Measurements from ENCODE around the gene HSD17B3. TPM values are rescaled to one million over a fixed set of nuclear protein-coding genes. Genes with fewer than 3 reads are reported as not detected.

The HSD17B3 gene
- total RNA-seq, 1 donor from 2014 or later, result not detected

GRCh38 chr9:96232539-96233241 lies 69.3 kb downstream of the HSD17B3 start:
- peak; percentile 55 for ATAC-seq

- no peak for ATAC-seq
These were observed 69.8 kb downstream of the HSD17B3 start for GRCh38 chr9:96232164-96232538.

GRCh38 chr9:96230002-96230401 lies 72.0 kb downstream of the HSD17B3 start:
- ATAC-seq, result no peak

- ATAC-seq, result no peak
These were observed 79.8 kb downstream of the HSD17B3 start for GRCh38 chr9:96222132-96222531.

- no peak for ATAC-seq
These were observed 82.1 kb downstream of the HSD17B3 start for GRCh38 chr9:96219900-96220257.

GRCh38 chr9:96219026-96219899 lies 82.7 kb downstream of the HSD17B3 start:
- ATAC-seq, result no peak

GRCh38 chr9:96217754-96218693 lies 84.0 kb downstream of the HSD17B3 start:
- peak; percentile 89 for ATAC-seq

- no peak for ATAC-seq
These were observed 84.7 kb downstream of the HSD17B3 start for GRCh38 chr9:96217294-96217707.

GRCh38 chr9:96216583-96216982 lies 85.4 kb downstream of the HSD17B3 start:
- no peak for ATAC-seq

GRCh38 chr9:96215841-96216240 lies 86.1 kb downstream of the HSD17B3 start:
- no peak for ATAC-seq

GRCh38 chr9:96214635-96215034 lies 87.3 kb downstream of the HSD17B3 start:
- no peak for ATAC-seq

GRCh38 chr9:96209407-96210271 lies 92.3 kb downstream of the HSD17B3 start:
- peak; percentile 43 for ATAC-seq

GRCh38 chr9:96206156-96206751 lies 95.7 kb downstream of the HSD17B3 start:
- ATAC-seq, result no peak

- no peak for ATAC-seq
These were observed 97.1 kb downstream of the HSD17B3 start for GRCh38 chr9:96204853-96205252.

GRCh38 chr9:96203867-96204501 lies 98.0 kb downstream of the HSD17B3 start:
- ATAC-seq, result peak; percentile 22

GRCh38 chr9:96202971-96203780 lies 98.8 kb downstream of the HSD17B3 start:
- no peak for ATAC-seq

GRCh38 chr9:96201140-96201539 lies 100.8 kb downstream of the HSD17B3 start:
- ATAC-seq, result no peak

GRCh38 chr9:96199006-96199405 lies 103.0 kb downstream of the HSD17B3 start:
- ATAC-seq, result peak; percentile 37

- no peak for ATAC-seq
These were observed 106.4 kb downstream of the HSD17B3 start for GRCh38 chr9:96195541-96195940.

- no peak for ATAC-seq
These were observed 108.7 kb downstream of the HSD17B3 start for GRCh38 chr9:96193236-96193755.

Data from esophagus mucosa (tissue), 1 donor.